GM12878 (cell line): Measurements from ENCODE around the gene KDM5C. TPM values are rescaled to one million over a fixed set of nuclear protein-coding genes. Genes with fewer than 3 reads are reported as not detected.

Experiments
- ATAC-seq: fragments of 200-7000 bp; cut with Tn5 transposase; 3 replicates; pipeline ENCODE4 v1.9.1; 2020; ENCODE audit warnings: mild to moderate bottlenecking, moderate library complexity
- BruUV-seq: library from RNA; stranded (reverse); fragments of 400-500 nt; replicated peaks from 2 replicates; lab custom pipeline; 2021; lab: Mats Ljungman, UMichigan
- CTCF ChIA-PET: fragments of 300-600 bp; sonication (Branson Sonifier 250); formaldehyde crosslinking; extraction: SDS; loops from one replicate; lab custom pipeline; 2021; ENCODE audit warnings: inconsistent platforms; lab: Yijun Ruan, JAX
- POLR2A ChIA-PET: fragments of 350-600 bp; formaldehyde crosslinking; extraction: SDS; loops from one replicate; lab custom pipeline; 2021; ENCODE audit warnings: inconsistent platforms; lab: Charles Lee
- RAD21 ChIA-PET: fragments of 300-600 bp; sonication (Branson Sonifier 250); formaldehyde crosslinking; loops from one replicate; lab custom pipeline; 2023; ENCODE audit warnings: antibody characterized with exemption; ENCODE audit not compliant: unreplicated experiment; lab: Charles Lee
- SMC1A ChIA-PET: fragments of 300-600 bp; sonication (Branson Sonifier 250); formaldehyde crosslinking; loops from one replicate; lab custom pipeline; 2023; ENCODE audit not compliant: unreplicated experiment, uncharacterized antibody; lab: Charles Lee
- DNase-seq: peaks from one replicate; pipeline ENCODE4 v3.0.0-alpha.2; 2011; ENCODE audit warnings: low read depth, low spot score
- FAIRE-seq: peaks from 3 replicates; lab custom pipeline; 2011; peaks lifted over from hg19 to GRCh38; lab: Jason Lieb, UNC
- H2AFZ ChIP-seq: 2 replicates; pipeline ENCODE4 v1.6.0; 2011; ENCODE audit warnings: low read depth, low read length, control low read depth; ENCODE audit not compliant: control insufficient read depth
- H3K27ac ChIP-seq: 2 replicates; pipeline ENCODE4 v1.5.1; 2011; ENCODE audit warnings: control low read depth; ENCODE audit not compliant: control insufficient read depth, insufficient read depth
- H3K27me3 ChIP-seq, 2 experiments: replicated peaks in 1 of 2; 2 replicates each; pipeline versions ENCODE4 v1.6.0 to v1.6.1; 2011; ENCODE audit warnings: low read length in 1 of 2; ENCODE audit not compliant: control insufficient read depth in 2 of 2, insufficient read depth in 2 of 2
- H3K36me3 ChIP-seq, 2 experiments: 2 replicates each; pipeline ENCODE4 v1.5.1; 2011; ENCODE audit warnings: low read length in 1 of 2; ENCODE audit not compliant: control insufficient read depth in 2 of 2, insufficient read depth in 2 of 2
- H3K4me1 ChIP-seq: 2 replicates; pipeline ENCODE4 v1.6.1; 2011; ENCODE audit warnings: mild to moderate bottlenecking, low read length, moderate library complexity, mixed read lengths; ENCODE audit not compliant: control insufficient read depth, insufficient read depth
- H3K4me2 ChIP-seq: 2 replicates; pipeline ENCODE4 v1.6.0; 2011; ENCODE audit warnings: control low read depth; ENCODE audit not compliant: control insufficient read depth, insufficient read depth
- H3K4me3 ChIP-seq: fragments of 200-600 bp; sonication (generic); 2 replicates; pipeline ENCODE4 v1.5.1; 2016
- H3K79me2 ChIP-seq: 2 replicates; pipeline ENCODE4 v1.6.0; 2011; ENCODE audit warnings: low read length; ENCODE audit not compliant: control insufficient read depth, insufficient read depth
- H3K9ac ChIP-seq: 2 replicates; pipeline ENCODE4 v1.8.0; 2011; ENCODE audit warnings: low read length, control low read depth, mixed read lengths; ENCODE audit not compliant: control insufficient read depth, insufficient read depth
- H3K9me3 ChIP-seq: replicated peaks from 3 replicates; pipeline ENCODE4 v1.5.1; 2011; ENCODE audit warnings: mild to moderate bottlenecking, low read length; ENCODE audit not compliant: control insufficient read depth, insufficient read depth
- H4K20me1 ChIP-seq: 2 replicates; pipeline ENCODE4 v1.6.0; 2011; ENCODE audit not compliant: control insufficient read depth, insufficient read depth
- ASH2L ChIP-seq: fragments of 300-600, 200-600 bp; sonication (generic); IDR thresholded peaks from 2 replicates; pipeline ENCODE4 v1.6.1; 2017; ENCODE audit warnings: low read depth, mild to moderate bottlenecking, borderline replicate concordance
- BACH1 ChIP-seq: fragments of 450-650 bp; IDR thresholded peaks from 2 replicates; pipeline ENCODE4 v1.6.1; 2017; ENCODE audit warnings: mild to moderate bottlenecking, borderline replicate concordance
- EGR1 ChIP-seq, 2 experiments: IDR thresholded peaks; 1 replicate in 1 of 2; 2 replicates in 1 of 2; pipeline ENCODE4 v1.6.1; 2011 to 2012; ENCODE audit warnings: low read depth in 2 of 2, low read length in 2 of 2, borderline replicate concordance in 1 of 2, mild to moderate bottlenecking in 1 of 2, moderate library complexity in 1 of 2
- ELK1 ChIP-seq: IDR thresholded peaks from 2 replicates; pipeline ENCODE4 v1.6.1; 2012; ENCODE audit warnings: low read depth, low read length, improper control_type of control experiment
- ESRRA ChIP-seq: IDR thresholded peaks from 2 replicates; pipeline ENCODE4 v1.6.1; 2012; ENCODE audit warnings: mild to moderate bottlenecking, low read length, improper control_type of control experiment
- NR2F1 ChIP-seq: fragments of 450-650 bp; conservative IDR thresholded peaks from 2 replicates; pipeline ENCODE4 v1.6.1; 2017; ENCODE audit warnings: mild to moderate bottlenecking
- PAX5 ChIP-seq: IDR thresholded peaks from 2 replicates; pipeline ENCODE4 v1.6.1; 2011; ENCODE audit warnings: low read depth, low read length, borderline replicate concordance
- PKNOX1 ChIP-seq: fragments of 450-650 bp; IDR thresholded peaks from 2 replicates; pipeline ENCODE4 v1.6.1; 2016; ENCODE audit warnings: mild to moderate bottlenecking
- RAD51 ChIP-seq: fragments of 450-650 bp; IDR thresholded peaks from 2 replicates; pipeline ENCODE4 v1.6.1; 2016; ENCODE audit warnings: moderate library complexity, mild to moderate bottlenecking, inconsistent platforms
- SP1 ChIP-seq: IDR thresholded peaks from one replicate; pipeline ENCODE4 v1.6.1; 2011; ENCODE audit warnings: low read depth, low read length
- SREBF1 ChIP-seq: IDR thresholded peaks from 2 replicates; pipeline ENCODE4 v1.6.1; 2012; ENCODE audit warnings: mild to moderate bottlenecking, low read length
- SUZ12 ChIP-seq: fragments of 200-600 bp; sonication (generic); IDR thresholded peaks from one replicate; pipeline ENCODE4 v1.6.1; 2018; ENCODE audit warnings: antibody characterized with exemption, mild to moderate bottlenecking; ENCODE audit not compliant: unreplicated experiment
- TAF1 ChIP-seq: IDR thresholded peaks from 2 replicates; pipeline ENCODE4 v1.6.1; 2011; ENCODE audit warnings: mild to moderate bottlenecking, low read depth, low read length, borderline replicate concordance
- TCF7 ChIP-seq: IDR thresholded peaks from 2 replicates; pipeline ENCODE4 v1.6.1; 2014; ENCODE audit warnings: antibody characterized with exemption, borderline replicate concordance
- YY1 ChIP-seq: IDR thresholded peaks from 2 replicates; pipeline ENCODE4 v1.6.1; 2011; ENCODE audit warnings: low read depth, mild to moderate bottlenecking, low read length
- ZBTB33 ChIP-seq: fragments of 450-650 bp; IDR thresholded peaks from 2 replicates; pipeline ENCODE4 v1.6.1; 2017; ENCODE audit warnings: mild to moderate bottlenecking
- ZNF24 ChIP-seq: fragments of 450-650 bp; IDR thresholded peaks from 2 replicates; pipeline ENCODE4 v1.6.1; 2017; ENCODE audit warnings: antibody characterized with exemption, mild to moderate bottlenecking
- WGBS: methylation state at CpG from one replicate; pipeline ENCODE4 v1.1.6; 2016; ENCODE audit warnings: low lambda C conversion rate; ENCODE audit not compliant: insufficient replicate concordance, insufficient coverage; ENCODE audit errors: missing lambda C conversion rate; 5-methylcytosine and 5-hydroxymethylcytosine counted together
- in situ Hi-C: fragments of 300-500 bp; cut with MboI; formaldehyde crosslinking; loops from 9 replicates; pipeline ENCODE4 v1.14.3; 2018; ENCODE audit warnings: mixed read lengths
- intact Hi-C: fragments of 100-400 bp; cut with micrococcal nuclease; formaldehyde crosslinking; loops from one replicate; pipeline ENCODE4 v1.14.2; 2022; ENCODE audit not compliant: unreplicated experiment
- polyA plus RNA-seq, 11 experiments: library from polyadenylated mRNA; depleted of rRNA in 4 of 11; unstranded in 6 of 11; stranded (reverse) in 5 of 11; fragments of >200 nt; fragmentation: Nextera tagmentation in 4 of 11; fragmentation: Illumina TruSeq in 1 of 11; extraction: Ambion mirVana in 4 of 11; extraction: Trizol in 1 of 11; gene quantifications; 1 replicate in 1 of 11; 2 replicates in 10 of 11; pipeline versions ENCODE4 v1.2.1 to v1.2.3, GENCODE V29; 2011 to 2016; ENCODE audit warnings: inconsistent platforms in 2 of 11, missing spikeins in 2 of 11, low read depth in 1 of 11
- total RNA-seq, 4 experiments: library from RNA; depleted of rRNA in 3 of 4; stranded (reverse); fragments of >200 nt in 3 of 4; fragmentation: Illumina TruSeq in 1 of 4; extraction: Trizol in 1 of 4; gene quantifications; 2 replicates each; pipeline versions ENCODE4 v1.2.1 to v1.2.3, GENCODE V29; 2013 to 2021

KDM5C gene
- total and polyA plus RNA-seq, 10 of the 15 experiments (the other 5 are each of a cell fraction or from before 2014, with no cell fraction given) = 1.5 to 110 (median 53.0) TPM

- H3K4me3 ChIP-seq = no peak overlapping the region
- in situ Hi-C loops = no loop called here
- POLR2A ChIA-PET = no interaction called here
- TF ChIP-seq EGR1 (IDR thresholded peaks at IDR 0.05; ENCODE audit: borderline replicate concordance in 1 of 2, low read depth in 2 of 2, low read length in 2 of 2) (no peak), PAX5 (no peak), ELK1 (no peak), ZNF24 (no peak), SP1 (no peak), NR2F1 (no peak), TAF1 (no peak), ASH2L (no peak), ESRRA (no peak), RAD51 (no peak), YY1 (no peak), ZBTB33 (no peak), SUZ12 (no peak), SREBF1 (no peak), BACH1 (no peak), TCF7 (no peak), PKNOX1 (no peak)
- TF ChIP-seq, all 136 proteins: peak for 0
- ATAC-seq = no peak
- ChIA-PET SMC1A (interaction anchor here (1.5 kb wide), 1 partner anchor 33 kb away, joined by 3 read pairs; no protein-coding TSS in a partner anchor), RAD21 (no interaction called here), CTCF (interaction anchor here (1.0 to 1.8 kb wide), 3 partner anchors 9 to 33 kb away, joined by 3 to 6 read pairs (median 4); no protein-coding TSS in a partner anchor)
- 54% methylated on average over 3 of the region's 3 CpGs for WGBS
- no peak overlapping the region for H3K9ac ChIP-seq
- no peaks in the 10 kb centered on the region for H3K4me1 ChIP-seq
- no peak overlapping the region for H2AFZ ChIP-seq
- no peaks in the 10 kb centered on the region for H3K36me3 ChIP-seq
- FAIRE-seq = no peak
- H3K4me2 ChIP-seq = no peak overlapping the region
- intact Hi-C loops = no loop called here
- no peak for DNase-seq
- no peaks in the 10 kb centered on the region; a peak in 1 of 4 replicates for H3K27me3 ChIP-seq
- no peaks in the 10 kb centered on the region for H3K79me2 ChIP-seq
- H3K9me3 ChIP-seq = no peaks in the 10 kb centered on the region
- BruUV-seq = no TSS peak
- no peaks in the 10 kb centered on the region for H4K20me1 ChIP-seq
- no peak overlapping the region for H3K27ac ChIP-seq
Observed at GRCh38 chrX:53253293-53254020, 28.4 kb upstream of the KDM5C start.
